Right renal pelvis (tissue), 4 donors: ENCODE data around the gene SFN. TPM values are rescaled to one million over a fixed set of nuclear protein-coding genes. Genes with fewer than 3 reads are reported as not detected.
"Not testable (repeated sequence)": the region's sequence is repeated elsewhere in the genome, so short reads cannot be mapped to it uniquely, and the experiment has no call there.

Experiments
- DNase-seq, 4 donors: peaks; one replicate each; pipeline ENCODE4 v3.0.0-alpha.2; 2013; ENCODE audit warnings: low read depth in 4 of 4, low spot score in 3 of 4, missing footprints in 1 of 4
- polyA plus RNA-seq, 4 donors: library from polyadenylated mRNA; unstranded; fragments of 120-200 nt; gene quantifications; one replicate each; pipeline ENCODE4 v1.2.1, GENCODE V29; 2013; ENCODE audit not compliant: insufficient read length in 4 of 4

SFN gene
- polyA plus RNA-seq, 4 donors: 0.58 to 0.91 (median 0.72) TPM

DNA sequence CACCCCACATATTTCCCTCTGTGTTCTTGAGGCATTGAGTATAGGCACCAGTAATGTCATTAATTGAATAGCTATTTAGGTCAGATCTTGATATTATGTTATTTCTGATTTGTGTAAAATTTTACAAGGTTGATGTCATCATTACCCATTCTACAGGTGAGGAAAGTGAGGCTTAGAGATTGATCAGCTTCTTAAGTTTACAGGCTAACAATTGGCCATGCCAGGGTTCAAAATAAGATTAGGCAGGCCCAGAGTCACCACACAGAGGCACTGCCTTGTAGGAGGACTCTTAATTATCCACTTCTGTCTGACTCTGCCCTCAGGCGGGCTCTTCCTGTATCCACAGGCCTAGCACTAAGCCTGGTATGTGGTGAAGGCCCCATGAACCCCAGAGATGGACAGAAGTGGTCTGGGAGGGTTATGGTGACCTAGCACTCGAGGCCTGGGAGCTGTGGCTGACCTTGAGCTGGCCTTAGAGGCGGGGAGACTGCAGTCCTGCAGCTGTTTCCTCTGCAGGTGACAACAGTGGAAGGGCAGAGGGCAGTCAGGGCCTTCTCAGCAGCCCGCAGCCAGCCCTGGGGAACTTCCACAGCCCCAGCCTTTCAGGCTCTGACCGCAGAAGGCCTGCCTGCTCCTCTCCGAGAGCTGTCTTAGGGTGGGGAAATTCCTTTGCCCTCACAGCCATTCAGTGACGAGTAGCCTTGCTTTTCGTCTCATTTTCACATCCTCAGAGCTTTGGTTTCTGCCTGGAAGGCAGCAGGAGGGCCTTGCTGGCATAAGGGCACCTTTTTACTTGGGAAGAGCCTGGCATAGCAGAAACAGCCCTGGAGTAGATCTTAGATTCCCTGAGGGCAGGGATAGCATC, 24.2 kb upstream of the SFN start:
- DNase-seq: no peak

DNA sequence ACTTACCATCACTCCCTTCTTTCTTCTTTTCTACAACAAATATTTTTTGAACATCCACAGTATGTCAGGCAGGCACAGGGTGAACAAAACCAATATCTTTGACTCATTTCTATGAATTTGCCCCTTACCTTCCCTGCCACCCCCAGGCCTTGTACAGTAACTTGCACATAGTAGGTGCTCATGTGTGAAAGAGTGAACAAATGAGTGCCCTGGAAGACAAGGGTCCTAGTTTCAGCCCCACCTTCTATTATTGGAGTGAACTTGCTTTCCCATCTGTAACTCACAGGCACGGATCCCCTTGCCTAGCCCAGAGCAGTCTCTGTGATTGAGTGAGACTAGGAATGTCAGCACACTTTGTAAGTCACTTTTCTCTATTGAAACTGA, 23.6 kb upstream of the SFN start:
- no peak for DNase-seq

DNA sequence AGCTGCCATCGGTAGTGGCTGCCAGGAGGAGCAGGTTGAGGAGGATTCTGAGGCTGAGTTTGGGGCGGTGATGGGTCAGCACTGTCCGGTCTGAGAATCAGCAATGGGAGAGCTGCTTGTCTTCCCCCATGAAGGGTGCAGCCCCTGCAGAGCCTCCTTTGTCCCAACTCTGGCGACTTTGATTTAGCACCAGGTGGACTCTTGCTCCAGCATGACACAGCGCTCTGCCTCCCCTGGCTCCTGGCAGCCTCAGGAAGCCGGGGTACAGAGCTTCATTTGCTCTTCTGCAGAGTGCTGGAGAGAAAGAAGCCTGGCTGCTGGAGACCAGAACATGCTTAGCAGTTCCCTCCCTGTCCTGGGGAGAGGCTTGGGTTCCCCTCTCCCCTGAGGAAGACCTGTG, 23.2 kb upstream of the SFN start:
- DNase-seq: no peak

DNA sequence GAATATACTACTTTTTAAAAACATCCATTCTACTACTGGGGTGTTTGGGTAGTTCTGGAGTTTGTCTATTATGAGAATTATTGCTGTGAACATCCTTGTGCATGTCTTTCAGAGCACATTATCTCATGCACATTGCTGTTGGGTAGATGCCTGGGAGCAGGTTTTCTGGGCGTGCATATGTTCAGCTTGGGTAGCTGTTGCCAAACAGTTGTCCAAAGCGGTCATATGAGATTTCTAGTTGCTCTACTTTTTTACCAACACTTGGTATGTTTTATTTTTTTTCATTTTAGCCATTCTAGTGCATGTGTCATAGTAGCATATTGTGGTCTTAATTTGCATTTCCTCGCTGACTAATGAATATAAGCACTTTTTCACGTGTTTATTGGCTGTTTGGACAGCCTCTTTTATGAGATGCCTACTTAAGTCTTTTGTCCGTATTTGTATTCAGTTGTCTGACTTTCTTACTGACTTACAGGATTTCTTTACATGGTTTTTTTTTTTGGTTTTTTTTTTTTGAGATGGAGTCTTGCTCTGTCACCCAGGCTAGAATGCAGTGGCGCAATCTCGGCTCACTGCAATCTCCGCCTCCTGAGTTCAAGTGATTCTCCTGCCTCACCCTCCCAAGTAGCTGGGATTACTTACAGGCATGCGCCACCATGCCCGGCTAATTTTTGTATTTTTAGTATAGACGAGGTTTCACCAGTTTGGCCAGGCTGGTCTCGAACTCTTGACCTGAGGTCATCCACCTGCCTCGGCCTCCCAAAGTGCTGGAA, 18.3 kb upstream of the SFN start:
- DNase-seq: no peak

DNA sequence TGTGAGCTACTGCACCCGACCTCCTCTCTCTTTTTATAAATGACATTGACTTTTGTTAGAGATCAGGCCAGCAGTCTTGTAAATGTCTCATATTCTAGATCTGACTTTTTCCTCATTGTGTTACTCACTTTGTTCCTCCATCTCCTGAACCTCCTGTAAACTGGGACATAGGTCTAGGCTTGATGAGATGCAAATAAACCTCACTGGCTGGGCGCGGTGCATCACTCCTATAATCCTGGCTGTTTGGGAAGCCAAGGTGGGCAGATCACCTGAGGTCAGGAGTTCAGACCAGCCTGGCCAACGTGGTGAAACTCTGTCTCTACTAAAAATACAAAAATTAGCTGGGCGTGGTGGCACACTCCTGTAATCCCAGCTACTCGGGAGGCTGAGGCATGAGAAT, 15.1 kb upstream of the SFN start:
- DNase-seq: not testable (repeated sequence)

DNA sequence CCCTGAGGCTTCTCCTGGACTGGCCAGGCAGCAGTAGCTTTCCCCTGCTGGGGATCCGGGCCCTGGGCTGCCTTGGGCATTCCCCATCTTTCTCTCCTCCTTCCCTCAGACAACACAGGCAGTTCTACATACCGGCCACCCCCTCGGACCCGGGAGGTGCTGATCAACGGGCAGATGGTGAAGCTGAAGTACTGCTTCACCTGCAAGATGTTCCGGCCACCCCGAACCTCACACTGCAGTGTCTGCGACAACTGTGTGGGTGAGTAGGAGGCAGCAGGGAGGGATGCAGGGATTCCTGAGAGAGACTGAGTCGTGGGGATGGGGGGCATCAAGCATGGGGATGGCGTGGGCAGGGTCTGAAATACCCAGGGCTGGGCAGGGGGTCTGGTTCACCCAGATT, 14.4 kb upstream of the SFN start:
- DNase-seq: no peak

DNA sequence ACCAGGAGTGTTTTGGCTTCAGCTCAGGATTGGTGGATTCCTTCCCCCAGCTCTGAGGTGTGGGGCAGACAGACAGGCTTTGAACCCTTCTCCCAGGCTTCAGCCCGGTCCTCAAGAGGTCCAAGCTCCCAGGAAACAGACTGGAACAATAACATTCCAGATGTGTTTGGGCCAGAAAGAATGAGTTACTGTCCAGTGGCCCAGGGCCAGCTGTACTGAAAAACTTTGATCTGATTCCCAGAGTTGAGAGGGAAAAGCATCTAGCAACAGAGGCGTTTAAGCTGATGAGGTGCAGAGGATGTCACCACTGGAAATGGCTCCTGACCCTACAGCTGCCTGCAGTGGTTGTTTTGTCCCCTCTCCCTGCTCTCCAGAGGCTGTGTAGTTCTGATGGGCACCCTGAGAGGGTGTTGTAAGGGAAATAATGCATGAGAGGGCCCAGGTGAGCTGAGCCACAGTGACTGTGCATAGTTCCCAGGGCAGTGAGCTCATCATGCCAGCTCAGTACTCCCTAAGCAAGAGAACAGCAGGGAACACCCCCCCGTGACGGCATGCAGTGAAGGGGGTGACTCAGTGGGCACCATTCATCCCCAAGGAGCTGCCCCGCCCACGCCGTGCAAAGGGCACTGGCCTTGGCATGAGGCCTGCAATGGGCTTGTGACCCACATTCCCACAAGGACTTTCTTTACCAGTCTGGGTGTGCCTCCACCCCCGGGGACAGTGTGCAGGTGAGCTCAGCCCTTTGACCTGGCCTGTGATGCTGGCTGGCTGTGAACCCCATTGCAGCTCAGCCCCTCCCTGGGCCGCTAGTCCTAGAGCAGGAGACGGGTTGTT, 13.8 kb upstream of the SFN start:
- no peak for DNase-seq

DNA sequence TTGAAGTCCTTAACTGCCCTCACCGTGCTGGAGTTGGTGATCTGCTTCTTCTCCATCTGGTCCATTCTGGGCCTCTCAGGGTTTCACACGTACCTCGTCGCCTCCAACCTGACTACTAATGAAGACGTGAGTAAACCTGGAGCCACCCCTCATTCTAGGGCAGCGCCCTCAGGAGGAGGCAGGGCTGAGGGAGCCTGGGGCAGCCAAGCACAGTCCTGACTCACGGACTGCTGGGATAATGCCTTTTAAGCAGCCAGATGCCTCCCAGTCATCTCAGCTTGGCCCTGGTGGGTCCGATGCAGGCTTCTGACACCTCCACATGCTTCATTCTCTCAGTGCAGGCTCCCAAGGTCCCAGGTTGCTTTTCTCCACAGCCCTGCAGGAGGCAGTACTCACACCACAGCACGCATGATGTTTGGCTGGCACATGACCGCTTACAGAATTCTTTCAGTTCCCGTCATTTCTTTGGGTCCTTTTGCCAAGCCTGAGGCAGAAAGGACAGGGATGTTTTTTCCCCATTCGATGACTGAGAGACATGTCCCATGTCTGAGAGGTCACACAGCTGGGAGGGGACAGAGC, 11.8 kb upstream of the SFN start:
- DNase-seq: no peak

DNA sequence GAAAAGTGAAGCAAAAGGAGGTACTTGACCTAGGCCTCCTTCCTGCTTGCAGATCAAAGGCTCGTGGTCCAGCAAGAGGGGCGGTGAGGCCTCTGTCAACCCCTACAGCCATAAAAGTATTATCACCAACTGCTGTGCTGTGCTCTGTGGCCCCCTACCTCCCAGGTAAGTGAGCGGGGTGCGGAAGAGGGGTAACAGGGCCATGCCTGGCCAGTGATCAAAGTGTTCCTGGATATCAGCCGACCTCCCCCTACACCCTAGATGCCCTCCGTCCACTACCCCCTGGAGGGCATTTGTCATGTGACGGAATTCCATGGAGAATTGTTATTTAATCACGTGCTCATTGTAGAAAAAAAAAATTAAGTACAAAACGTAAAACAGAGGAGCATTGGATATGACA, 10.2 kb upstream of the SFN start:
- DNase-seq: no peak

DNA sequence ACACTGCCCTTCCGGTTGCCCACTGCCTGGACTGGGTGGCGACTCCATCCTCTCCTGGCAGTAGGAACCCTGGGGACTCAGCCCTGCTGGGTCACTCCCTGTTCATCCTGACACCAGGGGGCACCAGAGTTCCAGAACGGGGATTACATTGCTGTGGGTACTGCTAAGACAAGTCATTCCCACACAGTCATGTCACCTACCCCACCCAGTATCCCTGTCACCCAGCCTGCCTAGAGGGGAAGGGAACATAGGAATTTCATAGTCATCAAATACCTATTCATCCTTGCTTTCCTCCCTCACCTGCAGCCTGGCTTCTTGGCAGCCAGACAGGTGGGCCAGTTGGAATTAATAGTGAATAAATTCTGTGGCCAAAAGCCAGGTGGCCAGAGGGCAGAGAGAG, 9.8 kb upstream of the SFN start:
- peak in 2 of 4 donors; percentile 54 to 58 for DNase-seq

DNA sequence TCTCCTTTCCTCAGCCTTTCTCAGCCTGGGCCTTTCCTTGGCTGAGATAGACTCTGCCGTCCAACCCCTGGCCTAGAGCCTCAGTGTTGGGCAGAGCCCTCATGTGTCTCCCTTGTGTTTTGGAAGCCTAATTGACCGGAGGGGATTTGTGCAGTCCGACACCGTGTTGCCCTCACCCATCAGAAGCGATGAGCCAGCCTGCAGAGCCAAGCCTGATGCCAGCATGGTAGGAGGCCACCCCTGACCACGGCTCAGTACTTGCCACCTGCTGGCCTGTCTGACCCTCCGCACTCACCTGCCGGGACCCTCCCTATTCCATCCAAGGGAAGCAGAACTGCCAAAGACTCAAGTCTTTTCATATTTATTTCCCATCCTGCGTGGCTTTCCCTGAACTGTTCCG, 9.3 kb upstream of the SFN start:
- DNase-seq: no peak

DNA sequence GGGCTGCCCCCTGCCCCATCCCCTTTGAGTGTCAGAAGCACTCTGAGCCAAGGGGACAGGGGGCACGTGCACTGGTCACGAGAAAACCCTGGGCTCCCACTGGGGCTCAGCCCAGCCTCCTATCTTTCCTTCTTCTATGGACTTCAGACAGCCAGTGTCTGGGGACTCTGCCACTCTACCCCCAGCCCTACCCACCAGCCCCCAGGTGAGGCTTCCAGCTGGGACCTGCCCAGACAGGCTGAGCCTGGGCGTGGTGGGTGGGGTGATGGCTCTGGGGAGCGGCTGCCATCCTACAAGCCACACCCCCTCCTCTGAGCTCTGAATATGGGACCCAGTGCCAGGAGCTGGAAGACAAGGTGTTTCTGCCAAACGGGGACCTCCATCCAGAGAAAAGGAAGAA, 8.0 kb upstream of the SFN start:
- DNase-seq: no peak

DNA sequence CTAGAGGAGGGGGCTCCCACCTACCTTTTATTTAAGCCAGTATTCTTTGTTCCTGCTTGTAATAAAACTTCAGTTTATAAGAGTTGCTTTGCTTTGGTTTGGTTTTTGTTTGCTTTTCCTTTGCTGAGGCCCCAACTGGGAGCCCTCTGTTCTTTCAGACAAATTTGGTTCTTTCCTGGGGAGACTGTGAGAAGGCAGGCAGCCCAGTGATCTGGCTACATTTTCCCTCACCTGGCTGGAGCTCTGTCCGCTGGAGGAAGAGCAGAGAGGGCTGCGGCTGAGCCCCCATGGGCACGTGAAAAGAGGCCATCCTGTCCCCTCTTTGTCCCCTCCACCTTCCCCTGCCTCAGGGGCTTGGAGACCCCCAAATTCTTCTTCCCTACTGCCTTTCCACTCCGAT, 7.3 kb upstream of the SFN start:
- DNase-seq: no peak

DNA sequence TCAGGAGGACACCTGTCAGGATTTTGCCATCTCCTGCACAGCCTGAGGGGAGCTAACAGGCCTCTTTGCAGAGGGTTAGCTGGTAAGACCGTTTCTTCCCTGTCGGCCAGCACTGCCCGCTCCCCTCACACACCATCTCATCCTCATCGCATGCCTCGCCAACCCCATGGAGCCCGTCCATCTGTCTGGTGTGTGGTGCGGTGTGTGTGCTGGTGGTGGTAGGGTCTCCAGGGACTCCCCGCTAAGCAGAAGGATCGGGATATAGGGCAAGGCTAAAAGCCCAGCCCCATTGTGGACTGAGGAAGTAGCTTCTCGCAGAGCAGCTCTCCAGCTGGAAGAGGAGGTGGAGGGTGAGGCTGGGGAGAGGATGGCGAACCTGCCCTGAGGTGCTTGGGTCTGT, 6.8 kb upstream of the SFN start:
- DNase-seq: no peak

DNA sequence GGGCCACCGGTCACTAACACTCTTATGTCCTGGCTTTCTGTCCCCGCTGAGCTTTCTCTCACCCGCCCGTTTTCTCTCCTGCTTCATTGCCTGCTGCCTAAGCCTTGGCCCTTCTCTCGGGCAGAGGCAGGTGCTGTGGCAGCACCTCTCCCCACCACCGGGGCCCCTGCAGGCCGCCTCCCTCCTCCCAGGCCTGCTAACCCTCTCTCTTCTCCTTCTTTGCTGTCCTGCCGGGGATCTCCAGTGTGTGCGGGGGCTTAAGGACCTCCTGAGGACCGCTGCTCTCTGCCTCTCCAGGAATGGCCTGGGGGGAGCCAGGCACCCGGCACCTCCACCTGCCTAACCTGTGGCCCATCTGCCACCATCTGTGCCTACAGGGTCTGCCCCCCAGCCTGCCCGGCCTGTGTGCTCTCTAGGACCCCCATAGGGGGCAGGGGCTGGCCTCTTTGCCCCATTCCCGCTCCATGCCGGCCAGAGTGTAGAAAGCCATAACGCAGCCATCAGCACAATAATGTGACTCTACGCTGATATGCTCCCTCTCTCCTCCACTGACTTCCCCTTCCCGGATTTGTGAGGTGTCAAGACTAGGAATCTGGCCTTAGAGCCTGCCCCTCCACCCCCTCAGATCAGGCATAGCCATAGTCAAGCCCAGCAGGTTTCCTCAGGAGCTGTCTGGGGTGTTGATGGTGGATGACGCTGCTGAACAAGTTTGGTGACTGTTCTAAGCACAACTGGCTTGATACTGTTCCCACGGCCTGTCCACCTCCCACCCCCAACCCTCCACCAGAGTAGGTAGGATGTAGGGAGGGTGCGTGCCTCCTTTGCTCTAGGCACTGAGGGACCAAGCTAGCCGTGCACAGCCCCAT, 6.1 kb upstream of the SFN start:
- DNase-seq: no peak

DNA sequence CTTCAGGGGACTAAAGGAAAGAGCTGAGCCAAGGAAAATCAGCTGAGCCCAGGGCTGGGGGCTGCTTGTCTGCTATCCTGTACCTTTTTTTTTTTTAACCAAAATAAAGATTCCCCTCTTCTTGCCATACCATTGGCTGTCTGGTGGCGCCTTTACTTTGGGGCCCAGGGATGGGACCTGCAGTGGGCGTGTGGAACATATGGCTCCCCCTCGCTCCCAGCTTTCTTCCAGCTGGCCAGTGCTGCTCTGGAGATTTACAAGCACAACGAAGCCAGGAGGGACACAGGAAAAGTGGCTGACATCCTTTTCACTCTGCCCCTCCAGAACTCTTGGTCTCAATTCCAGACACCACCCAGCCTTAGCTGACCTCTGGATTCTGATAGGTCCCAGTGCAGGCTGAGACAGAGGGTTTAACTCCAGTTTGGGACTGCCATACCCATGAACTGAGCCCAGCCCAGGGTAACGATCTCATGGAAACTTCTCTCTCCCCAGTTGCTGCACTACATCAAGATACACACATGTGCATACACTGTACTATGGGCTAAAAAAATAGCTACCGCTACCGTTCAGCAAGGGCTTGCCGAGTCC, 5.4 kb upstream of the SFN start:
- DNase-seq: no peak

DNA sequence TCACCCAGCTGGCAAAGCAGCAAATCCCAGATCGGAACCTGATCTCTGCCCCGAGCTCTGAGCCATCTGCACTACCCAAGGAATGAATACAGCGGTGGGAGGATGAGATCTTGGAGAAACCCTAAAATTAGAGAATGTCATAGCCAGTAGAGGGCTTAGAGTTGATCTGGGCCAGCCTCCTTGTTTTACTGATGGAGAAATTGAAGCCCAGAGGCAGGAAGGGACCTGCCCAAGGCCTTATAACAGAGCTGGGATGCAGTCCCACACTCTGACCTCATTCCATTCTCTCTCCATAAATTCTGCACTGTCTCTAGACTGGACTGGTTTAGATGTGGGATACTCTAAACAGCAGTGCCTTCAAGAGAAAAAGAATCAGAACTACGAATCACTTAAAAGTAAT, 4.8 kb upstream of the SFN start:
- DNase-seq: no peak

DNA sequence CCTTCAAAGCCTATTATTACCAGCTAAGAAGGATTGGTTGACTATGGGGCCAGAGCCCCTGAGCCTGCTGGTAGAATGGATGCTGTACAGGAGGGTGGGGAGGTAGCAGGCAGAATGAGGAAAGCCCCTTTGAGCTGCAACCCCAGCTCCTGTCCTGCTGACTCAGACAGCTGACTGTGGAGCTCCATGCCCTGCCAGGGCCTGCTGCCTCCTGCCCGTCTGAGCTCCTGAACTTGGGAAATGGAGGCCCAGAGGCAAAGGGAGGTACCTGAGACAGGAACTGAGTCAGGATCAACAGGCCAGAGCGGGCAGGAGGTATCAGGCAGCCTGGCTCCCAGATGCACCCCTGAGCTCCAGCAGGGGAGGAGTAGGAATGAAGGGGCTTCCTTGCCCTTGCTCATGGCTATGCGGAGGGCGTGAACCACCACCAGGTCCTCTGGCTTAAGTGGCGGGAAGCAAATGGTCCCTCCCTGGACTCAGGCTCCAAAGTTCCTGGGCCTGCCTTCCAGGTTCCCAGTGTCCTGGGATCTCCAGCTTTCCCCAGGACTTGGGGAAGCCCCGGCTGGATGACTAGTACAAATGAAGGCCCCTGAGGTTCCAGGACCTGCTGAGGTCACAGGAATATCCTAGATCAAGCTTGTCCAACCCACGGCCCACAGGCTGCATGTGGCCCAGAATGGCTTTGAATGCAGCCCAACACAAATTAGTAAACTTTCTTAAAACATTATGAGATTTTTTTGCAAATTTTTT, 3.9 kb upstream of the SFN start:
- DNase-seq: no peak

DNA sequence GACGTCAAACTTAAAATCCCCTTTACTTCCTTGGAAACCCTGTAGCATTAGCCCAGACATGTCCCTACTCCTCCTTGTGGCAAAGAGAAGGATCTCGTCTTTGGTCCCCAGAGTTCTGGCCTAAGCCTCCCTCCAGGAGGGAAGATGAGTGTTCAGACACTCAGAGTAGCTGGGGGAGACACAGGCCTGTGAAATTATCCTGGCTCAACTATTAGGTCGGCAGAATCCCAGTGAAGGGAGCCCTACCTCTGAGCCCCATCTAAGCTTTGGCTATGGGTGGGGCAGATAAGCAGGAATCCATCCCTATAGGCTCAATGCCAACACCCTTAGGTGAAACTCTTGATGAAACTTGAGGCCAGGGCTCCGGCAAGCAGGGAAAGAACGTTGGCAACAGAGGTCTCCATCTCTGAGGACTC, 1.7 kb upstream of the SFN start:
- DNase-seq: no peak
